ENCODE results near the gene RARG.
"Not testable (repeated sequence)": the region's sequence is repeated elsewhere in the genome, so short reads cannot be mapped to it uniquely, and the experiment has no call there.

RARG gene

GRCh38 chr12:53187145-53187899 lies 44.7 kb downstream of the RARG start:
- no peak for DNase-seq

- no peak for DNase-seq
Measured at GRCh38 chr12:53186745-53187144, 45.3 kb downstream of the RARG start.

GRCh38 chr12:53185582-53186153 lies 46.3 kb downstream of the RARG start:
- DNase-seq, result no peak

- no peak for DNase-seq
Measured at GRCh38 chr12:53184828-53185227, 47.2 kb downstream of the RARG start.

GRCh38 chr12:53182903-53183302 lies 49.1 kb downstream of the RARG start:
- DNase-seq, result no peak

GRCh38 chr12:53181935-53182334 lies 50.1 kb downstream of the RARG start:
- DNase-seq, result no peak

GRCh38 chr12:53180931-53181645 lies 50.9 kb downstream of the RARG start:
- peak; percentile 76 for DNase-seq

- peak; percentile 98 for DNase-seq
Measured at GRCh38 chr12:53180220-53180930, 51.6 kb downstream of the RARG start, which contains the start of the genes CSAD and ZNF740. TSS of gene CSAD (minus strand) at chr12:53180925. CDS start at chr12:53173470, 7,455 bp downstream. TSS of gene ZNF740 (plus strand) at chr12:53180722. CDS start at chr12:53181984, 1,262 bp downstream.

- no peak for DNase-seq
Measured at GRCh38 chr12:53179687-53180219, 52.3 kb downstream of the RARG start.

GRCh38 chr12:53178803-53179202 lies 53.2 kb downstream of the RARG start:
- not testable (repeated sequence) for DNase-seq

GRCh38 chr12:53177447-53177846 lies 54.6 kb downstream of the RARG start:
- DNase-seq, result not testable (repeated sequence)

- no peak for DNase-seq
Measured at GRCh38 chr12:53176750-53177149, 55.3 kb downstream of the RARG start.

GRCh38 chr12:53174881-53175491 lies 57.0 kb downstream of the RARG start:
- DNase-seq, result no peak

GRCh38 chr12:53173085-53173715 lies 58.8 kb downstream of the RARG start:
- no peak for DNase-seq

GRCh38 chr12:53172352-53172751 lies 59.7 kb downstream of the RARG start:
- DNase-seq, result no peak

GRCh38 chr12:53171725-53172329 lies 60.2 kb downstream of the RARG start:
- DNase-seq, result no peak

GRCh38 chr12:53170876-53171724 lies 60.9 kb downstream of the RARG start:
- no peak for DNase-seq

- DNase-seq, result no peak
Measured at GRCh38 chr12:53170215-53170614, 61.8 kb downstream of the RARG start.

- DNase-seq, result no peak
Measured at GRCh38 chr12:53169644-53170043, 62.4 kb downstream of the RARG start.

GRCh38 chr12:53166837-53167236 lies 65.2 kb downstream of the RARG start:
- DNase-seq, result no peak

All from stimulated activated CD4-positive, alpha-beta T cell treated with anti-CD3 and anti-CD28 coated beads, Interleukin-4, amount 100 ng/mL, for 24 hours (primary cell).